Measurements from ENCODE around the gene DISP1. TPM values are rescaled to one million over a fixed set of nuclear protein-coding genes. Genes with fewer than 3 reads are reported as not detected.

Gene DISP1
- total and polyA plus RNA-seq, 4 donors: 1.6 to 4.2 (median 2.6) TPM

- TF ChIP-seq ATF3 (IDR thresholded peaks at IDR 0.05): no peak
These were observed 564 bp downstream of the DISP1 start (continued) for GRCh38 chr1:222815440-222815765.

GRCh38 chr1:222817529-222817928 lies 2.7 kb downstream of the DISP1 start:
- H3K4me1 ChIP-seq (ENCODE audit: control insufficient read depth in 4 of 4, insufficient read depth in 4 of 4, low read length in 3 of 4): peaks cover 0 to 6% (median 0%) of the 10 kb centered on the region in 4 donors
- no peak overlapping the region for H3K4me3 ChIP-seq (ENCODE audit: low read depth in 1 of 3, low read length in 3 of 3)
- no peak overlapping the region for H3K9ac ChIP-seq (ENCODE audit: low read depth in 1 of 2, low read length in 2 of 2)
- WGBS: 69% methylated on average over 1 of the region's 1 CpG
- TF ChIP-seq ATF3 (IDR thresholded peaks at IDR 0.05) (no peak), HNF4G (IDR thresholded peaks at IDR 0.05) (no peak), RXRA (IDR thresholded peaks at IDR 0.05) (no peak), TAF1 (conservative IDR thresholded peaks at IDR 0.05) (no peak)
- TF ChIP-seq, protein P1, sequence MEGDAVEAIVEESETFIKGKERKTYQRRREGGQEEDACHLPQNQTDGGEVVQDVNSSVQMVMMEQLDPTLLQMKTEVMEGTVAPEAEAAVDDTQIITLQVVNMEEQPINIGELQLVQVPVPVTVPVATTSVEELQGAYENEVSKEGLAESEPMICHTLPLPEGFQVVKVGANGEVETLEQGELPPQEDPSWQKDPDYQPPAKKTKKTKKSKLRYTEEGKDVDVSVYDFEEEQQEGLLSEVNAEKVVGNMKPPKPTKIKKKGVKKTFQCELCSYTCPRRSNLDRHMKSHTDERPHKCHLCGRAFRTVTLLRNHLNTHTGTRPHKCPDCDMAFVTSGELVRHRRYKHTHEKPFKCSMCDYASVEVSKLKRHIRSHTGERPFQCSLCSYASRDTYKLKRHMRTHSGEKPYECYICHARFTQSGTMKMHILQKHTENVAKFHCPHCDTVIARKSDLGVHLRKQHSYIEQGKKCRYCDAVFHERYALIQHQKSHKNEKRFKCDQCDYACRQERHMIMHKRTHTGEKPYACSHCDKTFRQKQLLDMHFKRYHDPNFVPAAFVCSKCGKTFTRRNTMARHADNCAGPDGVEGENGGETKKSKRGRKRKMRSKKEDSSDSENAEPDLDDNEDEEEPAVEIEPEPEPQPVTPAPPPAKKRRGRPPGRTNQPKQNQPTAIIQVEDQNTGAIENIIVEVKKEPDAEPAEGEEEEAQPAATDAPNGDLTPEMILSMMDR (IDR thresholded peaks at IDR 0.05; ENCODE audit: low read depth, low read length, missing input control): no peak
- no peaks in the 10 kb centered on the region for H3K9me3 ChIP-seq (ENCODE audit: control insufficient read depth in 4 of 4, low read length in 3 of 4)
- H3K36me3 ChIP-seq (ENCODE audit: control insufficient read depth in 4 of 4, insufficient read depth in 3 of 4, low read depth in 1 of 4, low read length in 3 of 4): no peaks in the 10 kb centered on the region
- no peak overlapping the region for H3K27ac ChIP-seq (ENCODE audit: low read depth in 1 of 2, low read length in 2 of 2)
- DNase-seq (ENCODE audit: low spot score): no peak
- H3K27me3 ChIP-seq (ENCODE audit: control insufficient read depth in 4 of 4, insufficient read depth in 4 of 4, low read length in 3 of 4): no peaks in the 10 kb centered on the region

DNA sequence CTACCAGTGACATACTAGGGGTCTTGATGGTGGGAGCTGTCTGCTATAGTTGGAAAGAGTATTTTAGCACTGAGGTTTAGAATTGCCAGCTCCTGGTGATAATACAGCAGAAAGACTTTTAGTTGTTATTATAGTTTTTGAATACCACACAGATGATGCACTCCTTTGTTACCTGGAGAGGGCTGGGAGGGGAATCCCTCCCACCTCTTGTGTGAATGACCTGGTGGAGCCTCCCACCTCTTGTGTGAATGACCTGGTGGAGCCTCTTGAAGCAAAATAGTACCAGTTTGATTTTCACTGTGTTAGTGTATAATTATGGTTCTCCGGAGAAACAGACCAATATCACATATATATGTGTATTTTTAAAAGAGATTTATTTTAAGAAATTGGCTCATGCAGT lies 3.3 kb downstream of the DISP1 start:
- H3K4me3 ChIP-seq (ENCODE audit: low read depth in 1 of 3, low read length in 3 of 3): no peak overlapping the region
- no peaks in the 10 kb centered on the region for H3K9me3 ChIP-seq (ENCODE audit: control insufficient read depth in 4 of 4, low read length in 3 of 4)
- H3K9ac ChIP-seq (ENCODE audit: low read depth in 1 of 2, low read length in 2 of 2): no peak overlapping the region
- no peaks in the 10 kb centered on the region for H3K36me3 ChIP-seq (ENCODE audit: control insufficient read depth in 4 of 4, insufficient read depth in 3 of 4, low read depth in 1 of 4, low read length in 3 of 4)
- no peaks in the 10 kb centered on the region for H3K27me3 ChIP-seq (ENCODE audit: control insufficient read depth in 4 of 4, insufficient read depth in 4 of 4, low read length in 3 of 4)
- 88% methylated on average over 1 of the region's 1 CpG for WGBS
- TF ChIP-seq JUND (IDR thresholded peaks at IDR 0.05): no peak
- TF ChIP-seq NR2F2 (IDR thresholded peaks at IDR 0.05): no peak
- no peak for TF ChIP-seq HNF4G (IDR thresholded peaks at IDR 0.05)
- TF ChIP-seq, protein P1 (IDR thresholded peaks at IDR 0.05; ENCODE audit: low read depth, low read length, missing input control): no peak
- no peak for TF ChIP-seq FOXA1 (IDR thresholded peaks at IDR 0.05)
- no peak for TF ChIP-seq FOXA2 (IDR thresholded peaks at IDR 0.05)
- TF ChIP-seq, protein P2, sequence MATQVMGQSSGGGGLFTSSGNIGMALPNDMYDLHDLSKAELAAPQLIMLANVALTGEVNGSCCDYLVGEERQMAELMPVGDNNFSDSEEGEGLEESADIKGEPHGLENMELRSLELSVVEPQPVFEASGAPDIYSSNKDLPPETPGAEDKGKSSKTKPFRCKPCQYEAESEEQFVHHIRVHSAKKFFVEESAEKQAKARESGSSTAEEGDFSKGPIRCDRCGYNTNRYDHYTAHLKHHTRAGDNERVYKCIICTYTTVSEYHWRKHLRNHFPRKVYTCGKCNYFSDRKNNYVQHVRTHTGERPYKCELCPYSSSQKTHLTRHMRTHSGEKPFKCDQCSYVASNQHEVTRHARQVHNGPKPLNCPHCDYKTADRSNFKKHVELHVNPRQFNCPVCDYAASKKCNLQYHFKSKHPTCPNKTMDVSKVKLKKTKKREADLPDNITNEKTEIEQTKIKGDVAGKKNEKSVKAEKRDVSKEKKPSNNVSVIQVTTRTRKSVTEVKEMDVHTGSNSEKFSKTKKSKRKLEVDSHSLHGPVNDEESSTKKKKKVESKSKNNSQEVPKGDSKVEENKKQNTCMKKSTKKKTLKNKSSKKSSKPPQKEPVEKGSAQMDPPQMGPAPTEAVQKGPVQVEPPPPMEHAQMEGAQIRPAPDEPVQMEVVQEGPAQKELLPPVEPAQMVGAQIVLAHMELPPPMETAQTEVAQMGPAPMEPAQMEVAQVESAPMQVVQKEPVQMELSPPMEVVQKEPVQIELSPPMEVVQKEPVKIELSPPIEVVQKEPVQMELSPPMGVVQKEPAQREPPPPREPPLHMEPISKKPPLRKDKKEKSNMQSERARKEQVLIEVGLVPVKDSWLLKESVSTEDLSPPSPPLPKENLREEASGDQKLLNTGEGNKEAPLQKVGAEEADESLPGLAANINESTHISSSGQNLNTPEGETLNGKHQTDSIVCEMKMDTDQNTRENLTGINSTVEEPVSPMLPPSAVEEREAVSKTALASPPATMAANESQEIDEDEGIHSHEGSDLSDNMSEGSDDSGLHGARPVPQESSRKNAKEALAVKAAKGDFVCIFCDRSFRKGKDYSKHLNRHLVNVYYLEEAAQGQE (IDR thresholded peaks at IDR 0.05): no peak
- TF ChIP-seq HNF4A (conservative IDR thresholded peaks at IDR 0.05): no peak
- no peak for TF ChIP-seq YY1 (IDR thresholded peaks at IDR 0.05)
- no peak for TF ChIP-seq MAX (IDR thresholded peaks at IDR 0.05)
- DNase-seq (ENCODE audit: low spot score): no peak
- no peak overlapping the region for H3K27ac ChIP-seq (ENCODE audit: low read depth in 1 of 2, low read length in 2 of 2)
- H3K4me1 ChIP-seq (ENCODE audit: control insufficient read depth in 4 of 4, insufficient read depth in 4 of 4, low read length in 3 of 4): peaks cover 0 to 6% (median 0%) of the 10 kb centered on the region in 4 donors
